Erythroblast (primary cell): ENCODE measurements around the gene C20orf96.

ENCODE experiments used
- DNase-seq, 2 experiments: peaks; one replicate each; lab custom pipeline; 2025; lab: John Stamatoyannopoulos, UW
- GATA1 ChIP-seq: IDR thresholded peaks from 2 replicates; pipeline ENCODE4 v1.6.1; 2011; ENCODE audit warnings: low read depth, mild to moderate bottlenecking, control low read depth, low read length, moderate library complexity
- POLR2A ChIP-seq: IDR thresholded peaks from 2 replicates; pipeline ENCODE4 v1.6.1; 2011; ENCODE audit warnings: mild to moderate bottlenecking, low read length

Gene C20orf96

GRCh38 chr20:305745-306144, 15.2 kb upstream of the C20orf96 start:
- TF ChIP-seq GATA1 (no peak), POLR2A (no peak)

GRCh38 chr20:301886-302848, 11.6 kb upstream of the C20orf96 start:
- TF ChIP-seq GATA1 (no peak), POLR2A (no peak)
- DNase-seq = no peak

More at GRCh38 chr20:305745-306144, 15.2 kb upstream of the C20orf96 start:
- DNase-seq = no peak

GRCh38 chr20:300345-300990, 9.9 kb upstream of the C20orf96 start:
- TF ChIP-seq GATA1 (no peak), POLR2A (no peak)
- DNase-seq = no peak

DNA sequence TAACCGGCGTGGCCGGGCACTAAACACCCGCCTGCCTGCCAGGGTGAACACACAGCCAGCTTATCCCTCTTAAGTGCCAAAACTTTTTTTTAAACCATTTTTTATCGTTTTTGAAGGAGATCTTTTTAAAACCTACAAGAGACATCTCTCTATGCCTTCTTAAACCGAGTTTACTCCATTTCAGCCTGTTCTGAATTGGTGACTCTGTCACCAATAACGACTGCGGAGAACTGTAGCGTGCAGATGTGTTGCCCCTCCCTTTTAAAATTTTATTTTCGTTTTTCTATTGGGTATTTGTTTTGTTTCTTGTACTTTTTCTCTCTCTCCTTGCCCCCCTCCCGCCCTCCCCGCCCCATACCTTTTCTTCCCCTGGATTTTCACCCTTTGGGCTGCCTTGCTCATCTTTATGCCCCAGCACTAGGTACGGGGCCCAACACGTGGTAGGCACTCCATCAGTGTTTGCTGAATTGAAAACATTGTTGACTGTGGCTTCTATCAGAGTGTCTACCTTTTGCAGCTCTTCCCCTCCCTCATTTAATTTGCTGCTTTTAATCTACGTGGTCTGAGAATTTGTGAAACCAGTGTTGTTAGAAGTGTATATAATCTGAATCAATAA, 8.3 kb upstream of the C20orf96 start:
- peak in 1 of 2 experiments; percentile 54 for DNase-seq

GRCh38 chr20:297925-298775, 7.6 kb upstream of the C20orf96 start:
- DNase-seq = peak; percentile 75 to 82
- TF ChIP-seq POLR2A = no peak
- no peak for TF ChIP-seq GATA1

More for the DNA sequence above, 8.3 kb upstream of the C20orf96 start:
- TF ChIP-seq POLR2A = no peak
- no peak for TF ChIP-seq GATA1

DNA sequence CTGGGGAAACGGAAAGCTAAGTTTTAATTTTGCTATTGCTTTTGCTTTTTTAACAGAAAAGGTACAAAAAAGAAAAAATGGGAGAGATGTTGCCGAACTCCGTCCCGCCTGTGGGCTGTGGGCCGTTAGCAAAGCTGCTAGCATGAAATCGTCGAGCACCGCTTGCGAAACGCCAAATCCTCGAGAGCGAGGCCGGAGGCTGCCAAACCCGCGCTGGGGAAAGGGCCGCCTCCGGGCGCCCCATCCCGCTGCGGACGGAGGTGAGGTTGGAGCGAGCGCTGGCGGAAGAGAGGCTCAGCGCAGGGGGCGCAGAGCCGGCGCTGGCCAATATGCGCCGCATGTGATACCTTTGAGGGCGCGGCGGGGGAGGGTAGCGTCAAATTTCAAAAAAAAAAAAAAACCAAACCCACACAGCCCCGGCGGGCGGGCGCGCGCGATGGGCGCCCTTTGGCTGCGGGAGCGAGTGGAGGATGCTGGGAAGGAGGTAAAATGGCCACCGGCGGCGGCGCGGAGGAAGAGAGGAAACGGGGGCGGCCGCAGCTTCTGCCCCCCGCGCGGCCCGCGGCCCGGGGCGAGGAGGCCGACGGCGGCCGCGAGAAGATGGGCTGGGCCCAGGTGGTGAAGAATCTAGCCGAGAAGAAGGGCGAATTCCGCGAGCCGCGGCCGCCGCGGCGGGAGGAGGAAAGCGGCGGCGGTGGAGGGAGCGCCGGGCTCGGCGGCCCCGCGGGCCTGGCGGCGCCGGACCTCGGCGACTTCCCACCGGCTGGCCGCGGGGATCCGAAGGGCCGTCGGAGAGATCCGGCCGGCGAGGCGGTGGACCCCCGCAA, 6.8 kb upstream of the C20orf96 start, which contains the start of gene ZCCHC3:
Gene ZCCHC3, plus strand, starts transcription at position 473 of the 827 bp plus-strand sequence. Its CDS starts 17 bp downstream, at position 490.
- DNase-seq = peak; percentile 93 to 95
- peak; percentile 81 for TF ChIP-seq POLR2A
- TF ChIP-seq GATA1 = no peak

DNA sequence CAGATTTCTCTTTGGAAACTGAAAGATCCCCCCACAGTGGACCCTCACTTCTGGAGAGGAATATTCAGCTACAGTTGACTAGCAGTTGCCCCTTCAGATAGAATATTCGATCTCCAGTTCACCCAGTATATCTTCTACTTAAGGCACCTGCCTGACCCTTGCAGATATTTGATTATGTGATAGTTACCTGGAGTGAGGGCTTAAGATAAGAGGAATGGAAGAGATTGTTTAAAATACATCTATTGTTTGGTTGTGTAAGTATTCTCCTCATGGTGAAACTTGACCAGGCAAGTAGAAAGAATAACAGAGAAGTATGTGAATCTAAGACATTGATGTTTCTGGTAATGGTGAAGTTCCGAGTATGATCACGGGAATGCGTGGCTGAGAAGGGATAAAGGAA, 5.3 kb upstream of the C20orf96 start:
- DNase-seq = no peak
- TF ChIP-seq GATA1 = no peak
- TF ChIP-seq POLR2A = no peak

DNA sequence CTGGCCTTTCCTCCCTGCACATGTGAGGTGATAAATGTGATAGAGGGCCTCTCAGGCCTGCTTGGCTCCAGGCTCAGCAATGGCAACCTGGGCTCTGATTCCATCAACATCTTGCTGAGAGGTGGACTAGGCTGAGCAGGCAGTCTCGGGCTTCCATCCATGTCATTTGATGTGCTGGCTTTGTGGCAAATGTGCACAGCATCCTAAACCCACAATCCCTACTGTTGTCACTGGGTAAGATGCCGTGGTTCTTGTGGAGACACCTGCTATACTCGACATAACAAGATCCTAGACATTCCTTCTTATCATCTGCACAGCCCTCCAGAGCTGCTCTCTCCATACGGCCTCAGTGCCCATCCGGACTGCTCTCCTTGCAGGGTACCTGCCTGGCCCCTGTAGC, 4.1 kb upstream of the C20orf96 start:
- no peak for DNase-seq
- TF ChIP-seq GATA1 (no peak), POLR2A (no peak)

GRCh38 chr20:289693-290083, 862 bp downstream of the C20orf96 start:
- DNase-seq = peak; percentile 51 to 61
- TF ChIP-seq GATA1 (no peak), POLR2A (no peak)

DNA sequence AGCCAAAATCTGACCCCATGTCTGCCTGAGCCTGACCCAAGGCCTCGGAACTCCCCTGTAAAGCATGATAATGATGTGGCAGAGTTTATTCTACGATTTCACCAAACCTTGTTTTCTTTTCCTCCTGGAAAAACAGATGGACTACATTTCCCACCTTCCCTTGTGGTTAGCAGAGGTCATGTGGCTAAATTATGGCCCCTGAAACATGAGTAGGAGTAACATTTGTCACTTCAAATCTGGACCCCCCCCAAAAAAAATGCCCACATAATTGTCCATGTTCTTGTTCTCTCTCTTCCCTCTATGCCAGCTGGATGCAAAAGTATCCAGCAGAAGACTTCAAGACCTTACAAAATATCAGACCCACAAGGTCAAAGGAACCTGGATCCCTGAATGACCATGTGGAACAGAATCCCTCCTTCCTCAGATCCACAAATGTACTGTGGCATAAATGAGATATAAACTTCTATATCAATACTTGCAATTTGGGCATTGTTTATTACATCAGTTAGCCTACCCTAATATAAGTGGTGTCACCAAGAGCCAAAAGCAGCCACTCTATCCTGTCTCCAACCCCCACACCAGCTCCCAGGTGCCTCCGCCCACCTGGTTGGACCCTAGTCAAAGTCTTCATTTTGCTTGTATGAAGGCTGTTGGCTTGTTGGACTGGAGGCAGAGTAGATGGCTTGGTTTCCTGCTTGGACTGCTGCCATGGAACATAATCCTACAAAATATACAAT, 1.4 kb downstream of the C20orf96 start:
- peak; percentile 27 to 34 for DNase-seq
- no peak for TF ChIP-seq GATA1
- no peak for TF ChIP-seq POLR2A

DNA sequence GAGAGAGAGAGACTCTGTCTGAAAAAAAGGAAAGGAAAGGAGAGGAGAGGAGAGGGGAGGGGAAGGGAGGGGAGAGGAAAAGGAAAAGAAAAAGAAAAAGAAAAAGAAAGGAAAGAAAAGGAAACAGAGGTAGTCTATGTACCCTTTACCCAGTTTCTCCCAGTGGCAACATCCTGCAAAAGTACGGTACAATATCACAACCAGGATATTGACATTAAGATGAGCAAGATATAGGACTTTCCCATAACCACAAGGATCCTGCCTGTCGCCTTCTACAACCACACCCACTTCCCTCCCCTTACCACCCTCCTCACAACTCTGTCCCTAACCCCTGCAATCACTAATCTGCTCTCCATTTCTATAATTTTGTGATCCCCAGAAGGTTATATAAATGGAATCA, 4.0 kb downstream of the C20orf96 start:
- no peak for TF ChIP-seq GATA1
- TF ChIP-seq POLR2A = no peak
- DNase-seq = no peak
